Measurements from ENCODE around the gene SUSD1.

The SUSD1 gene

GRCh38 chr9:112186695-112187094, 11.6 kb upstream of the SUSD1 start:
- no peak for TF ChIP-seq CTCF (IDR thresholded peaks at IDR 0.05; ENCODE audit: low read length, missing control alignments)
- no peak for DNase-seq (ENCODE audit: low read depth)
- no peak overlapping the region for H3K4me3 ChIP-seq (replicated peaks; ENCODE audit: low read depth, low read length)

- H3K4me3 ChIP-seq (replicated peaks; ENCODE audit: low read depth, low read length) = no peak overlapping the region
- TF ChIP-seq CTCF (IDR thresholded peaks at IDR 0.05; ENCODE audit: low read length, missing control alignments) = no peak
- no peak for DNase-seq (ENCODE audit: low read depth)
These were observed 9.8 kb upstream of the SUSD1 start for GRCh38 chr9:112184946-112185345.

- TF ChIP-seq CTCF (IDR thresholded peaks at IDR 0.05; ENCODE audit: low read length, missing control alignments) = no peak
- no peak for DNase-seq (ENCODE audit: low read depth)
- no peak overlapping the region for H3K4me3 ChIP-seq (replicated peaks; ENCODE audit: low read depth, low read length)
These were observed 9.1 kb upstream of the SUSD1 start for GRCh38 chr9:112184221-112184620.

DNA sequence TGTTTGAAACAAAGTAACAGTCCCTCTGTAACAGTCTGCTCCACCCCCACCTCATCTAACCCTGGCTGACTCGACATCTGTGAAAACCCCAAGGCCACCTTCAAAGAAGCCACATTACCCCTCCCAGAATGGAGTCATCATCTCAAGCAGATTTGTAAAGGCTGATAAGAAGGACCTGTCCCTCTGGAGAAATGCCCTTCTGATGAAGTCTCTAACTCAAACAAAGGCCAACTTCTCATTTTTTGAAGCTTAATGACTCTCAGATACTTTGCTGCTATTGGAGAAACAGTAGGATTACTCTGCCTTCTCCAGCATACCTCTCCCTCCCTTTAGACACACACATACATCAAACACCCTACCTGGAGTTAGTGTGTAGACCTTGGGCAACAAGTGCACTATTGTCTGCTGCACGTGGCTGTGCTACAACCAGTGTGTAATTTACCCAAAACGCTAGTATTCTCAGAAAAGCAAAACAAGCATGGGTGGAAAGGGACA, 5.3 kb upstream of the SUSD1 start:
- no peak overlapping the region for H3K4me3 ChIP-seq (replicated peaks; ENCODE audit: low read depth, low read length)
- TF ChIP-seq CTCF (IDR thresholded peaks at IDR 0.05; ENCODE audit: low read length, missing control alignments) = no peak
- DNase-seq (ENCODE audit: low read depth) = no peak

- no peak for DNase-seq (ENCODE audit: low read depth)
- no peak overlapping the region for H3K4me3 ChIP-seq (replicated peaks; ENCODE audit: low read depth, low read length)
- TF ChIP-seq CTCF (IDR thresholded peaks at IDR 0.05; ENCODE audit: low read length, missing control alignments) = no peak
These were observed 4.7 kb upstream of the SUSD1 start for GRCh38 chr9:112179816-112180215.

- no peak for DNase-seq (ENCODE audit: low read depth)
- no peak overlapping the region for H3K4me3 ChIP-seq (replicated peaks; ENCODE audit: low read depth, low read length)
- TF ChIP-seq CTCF (IDR thresholded peaks at IDR 0.05; ENCODE audit: low read length, missing control alignments) = no peak
These were observed 1.4 kb upstream of the SUSD1 start for GRCh38 chr9:112176524-112176923.

GRCh38 chr9:112175796-112176315, 759 bp upstream of the SUSD1 start:
- no peak for DNase-seq (ENCODE audit: low read depth)
- H3K4me3 ChIP-seq (replicated peaks; ENCODE audit: low read depth, low read length) = peak overlapping the region; percentile 52
- no peak for TF ChIP-seq CTCF (IDR thresholded peaks at IDR 0.05; ENCODE audit: low read length, missing control alignments)
